ENCODE measurements around the gene SELENOK. TPM values are rescaled to one million over a fixed set of nuclear protein-coding genes. Genes with fewer than 3 reads are reported as not detected.

The SELENOK gene
- total RNA-seq, 4 donors from 2014 or later = 36.5 to 48.1 (median 45.4) TPM

DNA sequence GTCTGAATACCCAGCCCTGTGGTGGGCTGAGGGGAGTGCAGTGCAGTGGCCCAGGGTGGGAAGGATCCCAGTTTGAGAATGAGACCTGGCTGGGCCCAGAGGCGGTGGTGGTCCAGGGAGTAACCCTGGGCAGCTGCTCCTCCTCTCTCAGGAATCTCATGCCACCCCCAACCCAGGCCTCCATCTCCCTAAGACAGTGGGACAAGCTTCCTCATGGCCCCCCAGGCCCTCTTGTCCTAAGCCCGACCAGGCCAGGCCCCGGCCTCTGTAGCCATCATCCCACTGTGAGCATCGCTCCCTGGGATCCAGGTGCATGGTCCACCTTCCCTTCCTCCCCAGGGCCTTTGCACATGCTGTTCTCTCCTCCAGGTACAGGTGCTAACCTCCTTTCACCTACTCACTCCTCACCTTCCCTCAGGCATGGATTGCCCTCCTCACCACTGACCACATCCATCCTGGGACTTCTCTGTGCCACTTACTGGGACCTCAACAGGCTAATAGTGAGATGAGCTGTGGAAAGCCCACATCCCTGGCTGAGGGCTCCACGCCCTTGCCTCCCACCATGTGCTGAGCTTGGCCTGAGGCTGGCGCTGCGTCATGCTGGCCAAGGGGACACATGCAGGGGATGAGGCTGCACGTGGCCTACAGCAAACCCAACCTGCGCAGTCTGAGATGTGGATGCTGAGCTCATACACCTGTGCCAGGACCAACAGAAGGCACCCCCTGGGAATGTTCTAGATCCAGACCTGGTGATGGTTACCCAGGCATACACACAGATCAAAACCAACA, 55.4 kb downstream of the SELENOK start:
- Histone ChIP-seq H3K4me1 (no peaks in the 10 kb centered on the region), H3K27ac (no peak overlapping the region), H3K9me3 (no peaks in the 10 kb centered on the region), H3K36me3 (no peaks in the 10 kb centered on the region), H3K4me3 (no peak overlapping the region), H3K27me3 (no peaks in the 10 kb centered on the region)
- peak in 1 of 2 donors; percentile 61 for DNase-seq (ENCODE audit: low spot score in 2 of 2)
- no peak for TF ChIP-seq POLR2AphosphoS5 (IDR thresholded peaks at IDR 0.05)
- TF ChIP-seq, protein P1, sequence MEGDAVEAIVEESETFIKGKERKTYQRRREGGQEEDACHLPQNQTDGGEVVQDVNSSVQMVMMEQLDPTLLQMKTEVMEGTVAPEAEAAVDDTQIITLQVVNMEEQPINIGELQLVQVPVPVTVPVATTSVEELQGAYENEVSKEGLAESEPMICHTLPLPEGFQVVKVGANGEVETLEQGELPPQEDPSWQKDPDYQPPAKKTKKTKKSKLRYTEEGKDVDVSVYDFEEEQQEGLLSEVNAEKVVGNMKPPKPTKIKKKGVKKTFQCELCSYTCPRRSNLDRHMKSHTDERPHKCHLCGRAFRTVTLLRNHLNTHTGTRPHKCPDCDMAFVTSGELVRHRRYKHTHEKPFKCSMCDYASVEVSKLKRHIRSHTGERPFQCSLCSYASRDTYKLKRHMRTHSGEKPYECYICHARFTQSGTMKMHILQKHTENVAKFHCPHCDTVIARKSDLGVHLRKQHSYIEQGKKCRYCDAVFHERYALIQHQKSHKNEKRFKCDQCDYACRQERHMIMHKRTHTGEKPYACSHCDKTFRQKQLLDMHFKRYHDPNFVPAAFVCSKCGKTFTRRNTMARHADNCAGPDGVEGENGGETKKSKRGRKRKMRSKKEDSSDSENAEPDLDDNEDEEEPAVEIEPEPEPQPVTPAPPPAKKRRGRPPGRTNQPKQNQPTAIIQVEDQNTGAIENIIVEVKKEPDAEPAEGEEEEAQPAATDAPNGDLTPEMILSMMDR (IDR thresholded peaks at IDR 0.05) = no peak
- no peak for TF ChIP-seq POLR2A (IDR thresholded peaks at IDR 0.05)
- TF ChIP-seq EP300 (IDR thresholded peaks at IDR 0.05) = no peak
- WGBS = 94% methylated on average over 8 of the region's 9 CpGs

DNA sequence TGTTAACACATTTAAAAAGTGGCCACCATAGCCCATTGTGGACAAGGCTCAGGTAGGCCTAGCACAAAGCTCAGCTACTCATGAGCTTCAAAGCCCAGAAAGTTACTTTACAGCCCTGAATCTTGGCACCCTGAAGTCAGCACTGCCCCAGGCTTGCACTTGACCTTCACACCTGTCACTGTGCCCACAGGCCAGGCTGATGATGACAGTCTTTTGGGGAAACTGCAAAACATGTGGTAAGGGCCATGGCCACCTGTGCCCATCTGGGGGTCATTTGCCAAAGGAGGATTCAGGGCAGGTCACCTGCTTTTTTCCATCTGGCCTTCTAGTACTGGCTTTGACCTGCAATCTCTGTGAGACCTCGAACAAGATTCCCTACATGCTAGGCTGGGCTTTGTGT, 56.4 kb downstream of the SELENOK start:
- H3K4me1 ChIP-seq = no peaks in the 10 kb centered on the region
- no peaks in the 10 kb centered on the region for H3K27me3 ChIP-seq
- TF ChIP-seq POLR2AphosphoS5 (IDR thresholded peaks at IDR 0.05) (no peak), EP300 (IDR thresholded peaks at IDR 0.05) (no peak), POLR2A (IDR thresholded peaks at IDR 0.05) (no peak)
- TF ChIP-seq, protein P1 (IDR thresholded peaks at IDR 0.05) = no peak
- no peak overlapping the region for H3K27ac ChIP-seq
- no peaks in the 10 kb centered on the region for H3K36me3 ChIP-seq
- no peak for DNase-seq (ENCODE audit: low spot score in 2 of 2)
- 86% methylated on average over 1 of the region's 1 CpG for WGBS
- no peaks in the 10 kb centered on the region for H3K9me3 ChIP-seq
- no peak overlapping the region for H3K4me3 ChIP-seq

DNA sequence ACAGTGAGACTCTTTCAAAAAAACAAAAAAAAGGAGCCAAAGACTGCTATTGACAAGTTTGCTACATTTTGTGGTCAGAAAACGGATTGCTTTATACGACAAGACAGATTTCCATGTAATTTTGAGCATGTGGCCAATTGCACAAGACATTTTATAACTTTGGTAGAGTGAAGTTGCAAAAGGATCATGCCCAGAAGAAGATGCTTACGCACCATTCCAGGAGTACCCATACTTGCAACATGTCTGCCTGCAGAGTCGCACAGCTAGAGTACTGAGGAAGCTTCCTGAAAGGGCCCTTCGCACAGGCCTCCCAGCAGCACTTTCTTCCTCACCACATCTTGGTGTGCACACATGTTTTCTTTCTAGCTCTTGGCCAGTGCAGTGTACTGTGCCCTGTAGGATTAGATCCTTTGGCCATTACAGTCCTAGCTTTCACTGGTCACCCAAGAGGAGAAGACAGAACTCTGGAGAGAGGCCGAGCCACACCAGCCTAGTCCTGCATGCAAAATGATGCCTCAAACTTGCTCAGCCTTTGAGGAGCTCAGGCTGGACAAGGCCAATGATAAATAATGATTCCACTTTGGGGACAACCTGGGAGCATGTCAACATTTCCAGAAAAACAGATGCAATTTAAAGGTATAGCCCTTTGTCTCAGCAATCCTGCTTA, 57.1 kb downstream of the SELENOK start:
- no peaks in the 10 kb centered on the region for H3K9me3 ChIP-seq
- no peak overlapping the region for H3K4me3 ChIP-seq
- 88% methylated on average over 6 of the region's 6 CpGs for WGBS
- no peaks in the 10 kb centered on the region for H3K4me1 ChIP-seq
- TF ChIP-seq, protein P1 (IDR thresholded peaks at IDR 0.05) = no peak
- TF ChIP-seq EP300 (IDR thresholded peaks at IDR 0.05) (no peak), POLR2A (IDR thresholded peaks at IDR 0.05) (no peak), POLR2AphosphoS5 (IDR thresholded peaks at IDR 0.05) (no peak)
- no peak overlapping the region for H3K27ac ChIP-seq
- H3K36me3 ChIP-seq = no peaks in the 10 kb centered on the region
- no peak for DNase-seq (ENCODE audit: low spot score in 2 of 2)
- H3K27me3 ChIP-seq = no peaks in the 10 kb centered on the region

Other genes with a start within 250 kb of the SELENOK start
- 10 to 100 TPM in 2 of 4 donors, 1 to 10 TPM in 2; 6.0 to 26.4 (median 9.3) TPM for gene CHDH, start 45.4 kb downstream of the SELENOK start, total RNA-seq
- gene IL17RB, start 45.3 kb downstream of the SELENOK start, total RNA-seq = 1 to 10 TPM; 1.7 to 5.1 (median 2.2) TPM
- 10 to 100 TPM; 15.0 to 21.3 (median 15.8) TPM for gene ACTR8, start 9.7 kb downstream of the SELENOK start, total RNA-seq
- gene CACNA2D3, start 230.7 kb upstream of the SELENOK start, total RNA-seq = 1 to 10 TPM in 2 of 4 donors, under 1 TPM in 2; 0.42 to 2.8 (median 0.95) TPM

Data from suprapubic skin (tissue), 4 donors.